GM19035 (cell line): Measurements from ENCODE around the gene CORT.
"Not testable (repeated sequence)": the region's sequence is repeated elsewhere in the genome, so short reads cannot be mapped to it uniquely, and the experiment has no call there.

Source experiments
- ATAC-seq: cut with Tn5 transposase; IDR thresholded peaks from one replicate; pipeline ENCODE4 v1.9.1; 2021; ENCODE audit not compliant: unreplicated experiment

Gene CORT

DNA sequence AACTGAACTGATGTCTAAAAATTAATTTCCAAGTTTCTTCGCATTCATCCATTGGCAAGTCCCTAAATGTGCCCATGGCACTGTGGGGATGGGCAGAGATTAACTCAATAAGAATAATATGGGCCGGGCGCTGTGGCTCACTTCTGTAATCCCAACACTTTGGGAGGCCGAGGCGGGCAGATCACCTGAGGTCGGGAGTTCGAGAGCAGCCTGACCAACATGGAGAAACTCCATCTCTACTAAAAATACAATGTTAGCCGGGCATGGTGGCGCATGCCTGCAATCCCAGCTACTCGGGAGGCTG is 24.4 kb downstream of the CORT start:
- ATAC-seq: not testable (repeated sequence)

DNA sequence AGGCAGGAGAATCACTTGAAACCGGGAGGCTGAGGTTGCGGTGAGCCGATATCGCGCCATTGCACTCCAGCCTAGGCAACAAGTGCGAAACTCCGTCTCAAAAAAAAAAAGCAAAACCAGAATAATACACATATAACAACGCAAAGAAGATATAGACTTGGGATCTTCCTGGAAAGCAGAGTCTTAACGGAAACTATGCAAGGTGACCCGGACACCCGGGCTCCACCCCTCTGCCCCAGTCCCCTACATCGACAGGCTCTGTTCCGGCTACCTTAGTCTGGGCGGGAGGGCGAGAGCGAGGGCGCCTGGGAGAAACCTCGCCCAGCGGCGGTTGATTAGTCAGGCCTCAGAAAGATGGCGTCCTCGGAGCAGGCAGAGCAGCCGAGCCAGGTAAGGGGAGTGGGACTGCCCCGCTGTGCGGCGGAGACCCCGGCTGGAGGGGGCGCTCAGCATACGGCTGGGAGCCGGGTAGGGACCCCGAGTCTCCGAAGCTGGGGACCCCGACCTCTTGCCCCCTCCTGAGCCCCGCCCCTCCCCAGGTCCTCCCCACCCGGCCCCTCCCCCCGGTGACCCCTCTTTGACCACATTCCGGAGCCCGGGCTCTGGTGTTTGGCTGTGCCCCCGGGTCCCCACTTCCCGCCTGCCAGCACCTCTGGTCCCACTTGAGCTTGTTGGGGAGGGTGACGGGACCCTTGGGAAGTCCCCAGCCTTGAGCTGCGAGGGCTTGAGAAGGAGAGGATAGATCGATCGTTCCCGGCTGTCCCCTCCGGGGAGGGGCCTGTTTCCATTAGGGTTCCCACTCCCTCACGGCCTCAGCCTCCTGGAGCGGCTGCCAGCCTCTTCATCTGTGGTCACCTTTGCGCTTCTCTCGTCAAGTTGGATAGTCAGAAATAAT is 25.0 kb downstream of the CORT start, which contains the start of gene PEX14:
TSS of gene PEX14 (plus strand) at position 338 of the 895 bp plus-strand sequence. CDS start at position 355, 17 bp downstream.
- peak; percentile 62 for ATAC-seq

DNA sequence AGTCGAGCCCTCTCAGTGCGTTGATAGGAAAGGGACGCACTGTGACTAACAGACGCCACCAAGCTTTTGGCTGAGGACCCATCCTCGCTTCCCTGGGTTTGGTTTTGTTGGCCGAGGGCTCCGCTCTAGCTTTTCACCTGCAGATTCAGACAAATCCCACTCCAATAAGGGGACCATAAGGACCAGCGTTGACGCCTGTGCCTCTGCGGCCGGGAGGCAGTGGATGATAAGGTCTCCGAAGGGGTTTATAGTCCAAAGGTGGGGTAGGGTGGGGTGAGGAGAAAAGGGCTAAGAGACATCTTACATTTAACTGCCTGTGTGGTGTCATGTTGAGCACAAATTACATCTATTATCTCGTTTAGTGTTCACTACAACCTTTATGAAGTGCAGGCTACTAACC is 25.7 kb downstream of the CORT start:
- no peak for ATAC-seq

DNA sequence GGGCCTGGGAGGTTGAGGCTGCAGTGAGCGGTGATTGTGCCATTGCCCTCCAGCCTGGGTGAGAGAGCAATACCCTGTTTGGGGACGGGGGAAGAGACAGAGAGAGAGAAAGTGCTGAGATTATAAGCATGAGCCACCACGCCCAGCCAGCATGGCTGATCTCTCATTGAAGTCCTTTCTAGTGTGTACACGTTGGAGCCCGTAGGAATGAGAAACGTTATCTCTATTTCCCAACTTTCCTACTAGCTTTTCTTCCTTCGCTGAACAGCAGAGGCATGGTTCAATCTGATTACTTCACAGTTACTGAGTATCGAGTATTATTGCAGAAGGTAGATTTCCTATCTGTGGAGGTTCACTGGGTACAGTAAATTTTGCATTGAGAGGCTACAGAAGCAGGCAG is 29.5 kb downstream of the CORT start:
- ATAC-seq: no peak

DNA sequence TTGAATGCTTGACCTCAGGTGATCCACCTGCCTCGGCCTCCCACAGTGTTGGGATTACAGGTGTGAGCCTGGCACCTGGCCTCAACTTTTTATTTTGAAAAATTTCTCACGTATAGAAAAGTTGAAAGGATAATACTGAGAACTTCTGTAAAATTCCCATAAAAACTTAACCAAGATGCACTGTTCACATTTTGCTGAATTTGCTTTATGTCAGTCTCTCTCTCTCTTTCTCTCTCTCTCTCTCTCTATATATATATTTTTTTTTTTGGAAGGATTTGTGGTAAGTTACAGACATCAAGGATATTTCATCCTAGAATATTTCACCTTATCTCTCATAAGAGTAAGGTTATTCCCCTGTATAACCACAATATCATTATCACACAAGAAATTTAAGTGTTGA is 30.8 kb downstream of the CORT start:
- no peak for ATAC-seq

DNA sequence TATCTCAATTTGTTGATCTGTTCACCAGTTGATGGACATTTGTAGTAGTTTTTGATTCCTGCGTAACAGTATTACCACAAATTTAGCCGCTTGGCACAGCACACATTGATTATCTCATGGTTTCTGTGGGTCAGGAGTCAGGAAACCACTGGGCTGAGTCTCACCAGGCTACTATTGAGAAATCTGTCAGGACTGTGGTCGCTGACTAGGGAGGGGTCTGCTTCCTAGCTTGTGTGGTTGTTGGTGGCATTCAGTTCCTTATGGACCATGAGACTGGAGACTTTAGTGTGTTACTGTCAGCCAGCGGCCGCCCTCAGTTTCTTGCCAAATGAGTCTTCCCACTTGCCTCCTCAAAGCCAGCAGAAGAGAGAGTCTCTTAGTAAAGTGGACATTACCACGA is 34.7 kb downstream of the CORT start:
- ATAC-seq: no peak

DNA sequence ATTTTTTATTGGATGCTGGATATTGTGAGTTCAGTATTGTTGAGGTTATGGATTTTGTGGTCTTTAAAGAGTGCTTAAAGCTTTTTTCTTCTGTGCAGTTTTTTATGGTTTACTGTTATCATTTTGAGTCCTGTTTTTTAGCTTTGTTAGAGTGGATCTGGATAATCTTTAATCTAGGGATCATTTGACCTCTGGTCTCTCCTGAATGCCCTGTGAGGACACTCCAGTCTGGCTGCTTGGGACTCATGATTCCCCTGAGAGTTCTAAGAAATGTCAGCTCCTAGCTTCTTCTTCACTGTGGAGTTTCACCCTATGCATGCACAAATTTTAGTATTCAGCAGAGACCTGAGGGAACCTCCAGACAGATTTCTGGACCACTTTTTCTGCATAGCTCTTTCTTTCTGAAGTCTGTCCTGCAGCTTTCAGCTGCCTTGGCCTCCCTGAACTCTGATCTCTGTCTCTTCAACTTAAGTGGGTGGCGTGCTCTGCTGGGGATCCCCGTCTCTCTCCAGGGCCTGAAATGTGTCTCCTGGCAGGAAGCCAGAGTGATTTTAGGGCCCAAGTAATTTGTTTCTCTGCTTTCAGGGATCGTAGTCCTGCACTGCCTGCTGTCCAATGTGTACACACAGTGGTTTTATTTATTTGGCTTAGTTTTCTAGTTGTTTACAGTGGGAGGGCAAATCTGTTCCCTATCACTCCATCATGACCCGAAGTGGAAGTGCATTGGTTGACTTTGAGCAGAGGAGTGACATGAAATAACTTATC is 39.6 kb downstream of the CORT start:
- no peak for ATAC-seq

DNA sequence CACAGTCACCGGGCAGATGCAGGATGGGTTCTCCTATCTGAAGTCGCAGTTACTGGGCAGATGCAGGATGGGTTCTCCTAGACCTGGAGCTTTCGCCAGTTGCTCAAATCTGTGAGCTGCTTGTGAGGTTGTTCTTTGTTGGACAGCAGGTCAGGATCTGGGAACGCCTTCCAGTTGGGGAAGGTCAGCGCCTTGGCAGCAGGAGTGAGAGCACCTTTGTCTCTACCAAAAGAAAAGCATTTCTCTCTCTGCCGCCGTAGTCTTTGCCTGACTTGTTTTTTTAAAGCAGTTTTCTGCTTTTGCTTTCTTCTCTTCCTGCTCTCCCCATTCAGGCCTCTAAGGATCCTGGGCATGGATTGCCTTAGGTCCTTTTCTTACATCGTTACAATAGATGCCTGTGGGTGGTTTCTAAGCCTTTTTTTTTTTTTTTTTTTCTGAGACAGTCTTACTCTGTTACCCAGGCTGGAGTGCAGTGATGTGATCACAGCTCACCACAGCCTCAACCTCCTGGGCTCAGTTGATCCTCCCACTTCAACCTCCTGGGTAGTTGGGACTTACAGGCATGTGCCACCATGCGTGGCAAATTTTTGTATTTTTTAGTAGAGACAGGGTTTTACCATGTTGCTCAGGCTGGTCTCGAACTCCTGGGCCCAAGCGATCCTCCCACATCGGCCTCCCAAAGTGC is 40.6 kb downstream of the CORT start:
- ATAC-seq: no peak

DNA sequence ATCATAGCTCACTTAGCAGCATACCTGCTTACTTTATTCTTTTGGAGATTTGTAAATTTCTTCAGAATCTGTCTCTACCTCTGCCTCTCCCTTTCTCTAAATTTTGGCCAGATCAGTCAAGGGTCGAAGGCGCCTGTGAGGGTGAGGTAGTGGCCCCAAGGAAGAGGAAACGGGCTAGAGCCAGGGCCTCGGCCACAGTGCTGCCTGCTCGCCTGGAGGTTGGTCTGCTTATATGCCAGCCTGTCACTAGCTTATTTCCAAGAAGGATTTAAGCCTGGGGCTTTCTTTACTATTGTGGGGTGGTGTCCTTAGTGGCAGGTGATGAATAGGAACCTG is 44.6 kb downstream of the CORT start:
- ATAC-seq: no peak

DNA sequence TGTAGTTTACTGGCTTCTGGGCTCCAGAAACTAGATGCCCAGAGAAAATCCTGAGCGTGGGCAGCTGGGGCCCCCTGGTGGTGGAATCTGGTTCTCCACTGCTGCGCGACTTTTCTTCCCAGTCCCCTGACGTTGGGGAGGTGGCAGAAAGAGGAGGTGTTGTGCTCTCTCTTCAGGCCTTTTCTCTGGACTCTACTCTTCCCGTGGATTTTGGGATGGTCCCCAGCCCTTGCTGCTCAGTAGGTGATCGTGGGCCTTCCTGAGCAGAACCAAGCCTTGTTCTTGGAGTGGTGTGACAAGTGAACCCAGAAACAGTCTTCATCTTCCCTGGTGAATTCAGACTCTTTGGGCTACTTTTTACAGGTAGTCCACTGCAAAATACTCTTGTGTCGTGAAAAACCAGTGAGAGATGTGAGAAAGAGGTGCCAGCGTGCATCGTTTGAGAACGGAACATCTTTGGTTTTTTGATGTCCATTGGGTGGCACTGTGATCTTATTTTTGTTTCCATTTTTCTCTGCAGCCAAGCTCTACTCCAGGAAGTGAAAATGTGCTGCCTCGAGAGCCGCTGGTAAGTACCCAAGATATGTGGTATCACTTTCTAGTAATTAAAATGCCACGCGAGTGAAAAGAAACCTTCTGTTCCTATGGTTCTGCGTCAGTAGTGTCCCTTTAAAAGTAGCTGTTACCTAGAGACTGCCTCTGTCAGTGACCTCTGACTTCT is 45.1 kb downstream of the CORT start:
- peak; percentile 65 for ATAC-seq

DNA sequence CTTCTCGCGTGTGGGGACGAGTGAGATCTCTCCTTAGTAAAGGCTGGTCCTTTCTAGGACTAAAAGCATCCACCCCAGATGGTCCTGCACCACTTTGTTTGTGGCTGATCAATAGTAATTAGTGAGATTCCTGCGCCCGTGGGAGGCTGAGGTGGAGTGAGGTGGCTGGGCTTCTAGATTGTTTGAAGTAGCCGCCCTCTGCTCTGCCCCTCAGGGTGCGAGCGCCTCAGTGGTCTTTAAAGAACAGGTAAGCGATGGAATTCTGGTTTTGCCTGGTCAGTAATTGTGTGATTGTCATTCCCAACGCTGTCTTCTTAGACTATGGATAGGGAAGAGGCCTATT is 45.6 kb downstream of the CORT start:
- no peak for ATAC-seq

DNA sequence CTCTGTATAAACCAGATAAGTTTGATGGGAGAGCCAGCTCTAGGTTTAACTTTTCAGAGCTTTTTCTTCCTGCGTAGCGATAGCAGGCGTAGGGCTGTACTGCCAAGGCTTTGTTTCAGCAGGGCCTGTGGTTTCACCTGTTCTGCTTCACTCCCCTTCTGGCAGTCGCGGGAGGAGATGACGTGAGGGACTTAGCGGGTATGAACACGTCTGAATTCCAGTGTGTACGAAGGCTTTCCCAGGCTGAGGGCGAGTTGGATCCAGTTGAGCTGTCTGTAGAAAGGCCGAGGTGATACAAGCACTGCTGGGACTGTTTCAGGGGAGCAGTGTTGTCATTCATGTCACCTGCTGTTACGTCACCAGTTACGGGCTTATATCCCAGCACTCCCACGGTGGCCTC is 46.1 kb downstream of the CORT start:
- no peak for ATAC-seq

DNA sequence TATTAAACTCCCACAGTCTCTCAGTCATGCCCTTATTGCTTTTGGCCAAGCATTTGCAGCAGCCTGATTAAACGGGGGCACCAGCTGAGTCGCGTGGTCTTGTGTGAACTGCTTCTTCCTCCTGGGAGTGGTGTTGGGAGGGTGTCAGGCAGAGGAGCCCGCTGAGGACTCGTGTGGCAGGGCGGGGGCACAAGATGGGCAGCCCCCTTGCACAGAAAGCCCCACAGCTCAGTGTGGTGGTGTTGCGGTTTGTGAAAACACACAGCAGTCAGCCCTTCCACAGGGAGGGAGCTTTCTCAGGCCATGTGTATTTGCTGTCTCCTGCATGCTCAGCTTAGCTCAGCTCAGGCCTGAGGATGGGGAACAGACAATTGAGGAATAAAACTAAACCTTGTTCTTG is 47.3 kb downstream of the CORT start:
- no peak for ATAC-seq

DNA sequence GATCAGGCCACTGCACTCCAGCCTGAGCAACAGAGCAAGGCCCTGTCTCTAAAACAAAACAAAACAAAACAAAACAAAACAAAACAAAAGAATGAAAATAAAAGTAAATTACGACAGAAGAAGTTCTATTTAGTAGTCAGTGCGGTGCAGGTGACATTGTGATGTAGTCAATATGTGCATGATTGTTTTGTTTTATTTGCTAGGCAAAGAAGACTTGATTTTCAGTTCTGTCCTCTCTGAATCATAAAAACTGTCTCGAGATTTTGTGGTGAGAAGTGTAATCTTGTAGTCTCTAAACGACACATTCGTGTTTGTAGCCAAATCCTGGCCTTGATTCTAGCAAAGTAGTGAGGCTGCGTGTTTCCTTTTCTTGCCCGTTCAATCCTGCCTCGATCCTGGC is 48.4 kb downstream of the CORT start:
- ATAC-seq: no peak
